HG03103 (cell line): ENCODE measurements around the gene DNAAF2.
"Not testable (repeated sequence)": the region's sequence is repeated elsewhere in the genome, so short reads cannot be mapped to it uniquely, and the experiment has no call there.

Experiments
- ATAC-seq: cut with Tn5 transposase; IDR thresholded peaks from one replicate; pipeline ENCODE4 v1.9.1; 2021; ENCODE audit warnings: low read depth; ENCODE audit not compliant: unreplicated experiment

Gene DNAAF2

DNA sequence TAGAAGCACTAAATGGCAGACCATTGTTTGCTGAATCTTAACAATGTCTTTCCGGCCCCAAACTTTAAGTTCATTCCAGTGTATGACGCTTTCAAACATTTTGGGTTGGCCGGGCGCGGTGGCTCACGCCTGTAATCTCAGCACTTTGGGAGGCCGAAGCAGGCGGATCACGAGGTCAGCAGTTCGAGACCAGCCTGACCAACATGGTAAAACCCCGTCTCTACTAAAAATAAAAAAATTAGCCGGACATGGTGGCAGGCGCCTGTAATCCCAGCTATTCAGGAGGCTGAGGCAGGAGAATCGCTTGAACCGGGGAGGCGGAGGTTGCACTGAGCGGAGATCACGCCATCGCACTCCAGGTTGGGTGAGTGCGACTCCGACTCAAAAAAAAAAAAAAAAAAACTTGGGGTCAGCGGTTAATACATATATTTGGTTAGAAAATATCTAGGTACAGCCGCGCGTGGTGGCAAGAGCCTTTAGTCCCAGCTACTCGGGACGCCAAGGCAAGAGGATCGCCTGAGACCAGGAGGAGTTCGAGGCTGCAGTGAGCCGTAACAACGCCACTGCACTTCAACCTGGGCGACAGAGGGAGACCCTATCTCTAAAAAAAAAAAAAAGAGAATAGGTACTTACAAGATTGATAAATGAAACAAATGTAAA lies 49.9 kb downstream of the DNAAF2 start:
- ATAC-seq = not testable (repeated sequence)

DNA sequence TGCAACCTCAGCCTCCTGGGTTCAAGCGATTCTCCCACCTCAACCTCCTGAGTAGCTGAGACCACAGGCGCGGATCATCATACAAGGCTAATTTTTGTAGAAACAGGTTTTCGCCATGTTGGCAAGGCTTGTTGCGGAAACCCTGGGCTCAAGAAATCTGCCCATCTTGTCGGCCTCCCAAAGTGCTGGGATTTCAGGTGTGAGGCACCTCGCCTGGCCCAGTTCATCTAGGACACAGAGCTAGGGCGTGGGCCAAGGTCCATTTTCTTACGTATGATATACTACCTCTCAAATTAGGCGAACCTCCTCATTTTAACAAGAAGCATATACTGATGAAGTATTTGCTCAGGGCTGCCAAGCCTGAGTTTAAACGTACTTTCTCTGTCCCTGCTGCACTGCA lies 51.0 kb downstream of the DNAAF2 start:
- no peak for ATAC-seq

DNA sequence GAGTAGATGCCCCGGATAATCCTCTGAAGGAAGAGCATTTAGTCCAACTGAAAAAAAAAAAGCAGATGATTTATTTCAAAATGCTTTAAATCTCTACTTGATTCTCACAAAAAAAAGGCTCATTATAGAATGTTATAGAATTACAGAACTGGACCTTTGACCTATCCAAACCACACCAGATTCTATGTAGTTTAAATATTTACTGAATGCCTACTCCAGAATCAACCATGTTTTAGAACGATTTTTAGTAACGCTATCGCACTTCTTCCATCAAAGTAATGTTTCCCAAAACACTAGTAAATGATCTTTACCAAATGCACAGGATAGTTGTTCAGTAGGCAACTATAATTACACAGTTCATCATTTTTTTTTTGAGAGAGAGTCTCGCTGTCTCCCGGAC lies 51.4 kb downstream of the DNAAF2 start:
- ATAC-seq = no peak

DNA sequence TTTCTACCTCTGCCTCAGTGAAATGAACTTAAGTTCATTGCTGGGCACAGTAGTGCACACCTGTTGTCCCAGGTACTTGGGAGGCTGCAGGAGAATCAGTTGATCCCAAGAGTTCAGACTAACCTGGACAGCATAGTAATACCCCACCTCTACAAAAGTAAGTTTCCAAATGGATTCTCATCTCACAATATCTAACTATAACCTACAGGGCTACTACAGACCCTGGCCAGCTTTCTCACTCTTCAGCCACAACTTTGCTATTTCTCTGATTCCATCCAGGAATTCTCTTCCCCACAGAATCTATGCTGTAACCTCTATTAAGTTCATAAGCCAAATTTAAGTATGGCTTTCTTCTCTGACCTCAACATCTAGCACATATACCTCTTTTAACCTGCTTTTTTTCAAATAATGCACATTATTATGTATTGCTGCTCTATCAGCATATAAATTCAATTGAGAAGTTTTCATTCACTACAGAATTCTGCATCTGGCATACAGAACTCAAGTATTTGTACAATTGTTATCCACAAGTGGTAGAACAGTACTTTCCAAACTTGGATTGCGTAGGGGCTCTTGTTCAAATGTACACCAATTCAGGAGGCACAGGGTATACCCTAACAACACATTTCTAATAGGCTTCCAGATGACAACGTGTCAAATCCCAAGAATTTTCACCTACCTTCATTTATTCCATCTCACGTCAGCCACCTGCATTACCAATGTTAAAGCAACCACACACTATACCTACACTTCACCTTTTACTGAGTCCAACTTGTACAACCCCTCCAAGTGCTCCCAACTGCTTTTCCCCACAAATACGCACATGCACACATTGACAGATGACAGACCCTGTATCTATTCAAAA lies 52.7 kb downstream of the DNAAF2 start:
- ATAC-seq = no peak

GRCh38 chr14:49581209-49582112 lies 53.6 kb downstream of the DNAAF2 start:
- no peak for ATAC-seq

DNA sequence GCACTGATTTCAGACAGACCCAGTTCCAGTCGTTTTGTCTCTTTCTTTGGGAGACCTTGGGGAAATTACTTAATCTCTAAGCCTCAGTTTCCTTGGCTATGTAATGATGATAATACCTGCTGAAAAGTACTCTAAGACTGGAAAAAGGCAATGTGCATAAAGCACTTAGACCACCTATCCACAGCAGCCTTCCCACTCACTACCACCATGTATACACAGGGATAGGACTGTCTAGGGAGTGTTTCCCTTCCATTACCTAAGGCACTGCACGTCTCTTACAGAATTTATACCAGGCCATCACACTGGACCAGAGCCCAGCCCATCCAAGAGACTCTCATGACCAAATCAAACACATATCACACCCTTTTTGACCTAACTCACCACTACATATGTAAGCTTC lies 55.2 kb downstream of the DNAAF2 start:
- no peak for ATAC-seq

- no peak for ATAC-seq
These were observed 56.9 kb downstream of the DNAAF2 start for GRCh38 chr14:49578141-49578540.
